PC-9 (cell line): ENCODE data around the gene CTNND2. TPM values are rescaled to one million over a fixed set of nuclear protein-coding genes. Genes with fewer than 3 reads are reported as not detected.

ENCODE experiments used
- BruUV-seq: library from RNA; stranded (reverse); fragments of 400-500 nt; replicated peaks from 2 replicates; lab custom pipeline; 2021; lab: Mats Ljungman, UMichigan
- CTCF ChIA-PET: fragments of 300-600 bp; sonication (Branson Sonifier 250); formaldehyde crosslinking; loops from one replicate; lab custom pipeline; 2022; ENCODE audit warnings: antibody characterized with exemption; lab: Charles Lee
- POLR2A ChIA-PET: fragments of 300-600 bp; sonication (Branson Sonifier 250); formaldehyde crosslinking; loops from one replicate; lab custom pipeline; 2022; ENCODE audit warnings: antibody characterized with exemption; ENCODE audit not compliant: unreplicated experiment; lab: Charles Lee
- DNase-seq, 2 experiments: peaks; one replicate each; pipeline versions ENCODE4 v3.0.0 to v3.0.0-alpha.2; 2015 to 2022; ENCODE audit warnings: mixed read lengths in 1 of 2
- H2AFZ ChIP-seq: fragments of 200-600 bp; sonication (generic); 2 replicates; pipeline ENCODE4 v1.8.1; 2017; ENCODE audit warnings: antibody characterized with exemption
- H3F3A ChIP-seq: fragments of 200-600 bp; sonication (generic); 2 replicates; pipeline ENCODE4 v1.8.1; 2017; ENCODE audit warnings: antibody characterized with exemption, mild to moderate bottlenecking, low read depth; ENCODE audit not compliant: insufficient read depth
- H3K27ac ChIP-seq: fragments of 200-600 bp; sonication (generic); 2 replicates; pipeline ENCODE4 v1.6.1; 2016; ENCODE audit warnings: mixed run types
- H3K27me3 ChIP-seq: fragments of 200-600 bp; sonication (generic); 2 replicates; pipeline ENCODE4 v1.6.1; 2016; ENCODE audit warnings: low read depth, mixed run types; ENCODE audit not compliant: insufficient read depth
- H3K36me3 ChIP-seq: fragments of 200-600 bp; sonication (generic); 2 replicates; pipeline ENCODE4 v1.6.1; 2016; ENCODE audit warnings: low read depth, mixed run types
- H3K4me1 ChIP-seq: fragments of 200-600 bp; sonication (generic); replicated peaks from 2 replicates; pipeline ENCODE4 v1.6.1; 2016; ENCODE audit warnings: mixed run types; ENCODE audit not compliant: insufficient read depth
- H3K4me2 ChIP-seq: fragments of 200-600 bp; sonication (generic); 2 replicates; pipeline ENCODE4 v1.6.1; 2017; ENCODE audit warnings: mixed run types
- H3K4me3 ChIP-seq: fragments of 200-600 bp; sonication (generic); 2 replicates; pipeline ENCODE4 v1.6.1; 2016; ENCODE audit warnings: mixed run types
- H3K79me2 ChIP-seq: fragments of 200-600 bp; sonication (generic); 2 replicates; pipeline ENCODE4 v1.6.1; 2017; ENCODE audit warnings: low read depth, mixed run types
- H3K9me2 ChIP-seq: fragments of 200-600 bp; sonication (generic); 2 replicates; pipeline ENCODE4 v1.8.1; 2017; ENCODE audit warnings: mild to moderate bottlenecking; ENCODE audit not compliant: insufficient read depth
- H3K9me3 ChIP-seq: fragments of 200-600 bp; sonication (generic); 2 replicates; pipeline ENCODE4 v1.8.1; 2016; ENCODE audit warnings: low read depth; ENCODE audit not compliant: insufficient read depth
- H4K20me1 ChIP-seq: fragments of 200-600 bp; sonication (generic); 2 replicates; pipeline ENCODE4 v1.8.1; 2017; ENCODE audit not compliant: insufficient read depth
- CTCF ChIP-seq: fragments of 200-600 bp; sonication (generic); conservative IDR thresholded peaks from 2 replicates; pipeline ENCODE4 v1.6.1; 2017; ENCODE audit warnings: mixed run types, antibody characterized with exemption, mild to moderate bottlenecking, moderate library complexity
- EZH2 ChIP-seq: fragments of 200-600 bp; sonication (generic); IDR thresholded peaks from 2 replicates; pipeline ENCODE4 v1.8.0; 2017; ENCODE audit warnings: antibody characterized with exemption, low read depth
- intact Hi-C: fragments of 100-400 bp; cut with micrococcal nuclease; formaldehyde crosslinking; loops from one replicate; pipeline ENCODE4 v1.10.0; 2022; ENCODE audit not compliant: unreplicated experiment
- total RNA-seq: library from RNA; stranded (reverse); gene quantifications from 2 replicates; pipeline ENCODE4 v1.2.3, GENCODE V29; 2021

Gene CTNND2
- total RNA-seq, 1 experiment from 2014 or later = not detected

- H3K36me3 ChIP-seq = no peaks in the 10 kb centered on the region
- H3K27me3 ChIP-seq = peaks cover 10% of the 10 kb centered on the region; the same call in 1 of the 2 replicates
- BruUV-seq = no TSS peak
- H3K4me2 ChIP-seq = no peak overlapping the region
- intact Hi-C loops = no loop called here
- POLR2A ChIA-PET = no interaction called here
- H3K9me2 ChIP-seq = no peaks in the 10 kb centered on the region
- no peak overlapping the region for H3K4me3 ChIP-seq
- H3F3A ChIP-seq = no peaks in the 10 kb centered on the region
- CTCF ChIA-PET = no interaction called here
- TF ChIP-seq CTCF = no peak
- TF ChIP-seq EZH2 = no peak
- no peaks in the 10 kb centered on the region for H3K4me1 ChIP-seq
- H4K20me1 ChIP-seq = no peaks in the 10 kb centered on the region
- no peaks in the 10 kb centered on the region for H3K79me2 ChIP-seq
- no peak for DNase-seq
- H2AFZ ChIP-seq = no peak overlapping the region
- H3K27ac ChIP-seq = no peak overlapping the region
- H3K9me3 ChIP-seq = no peaks in the 10 kb centered on the region
Measured at GRCh38 chr5:11000515-11001353, 903.5 kb downstream of the CTNND2 start.

- H3K27me3 ChIP-seq = peaks cover 21% of the 10 kb centered on the region
- no peak overlapping the region for H3K4me2 ChIP-seq
- H2AFZ ChIP-seq = no peak overlapping the region
- H3K79me2 ChIP-seq = no peaks in the 10 kb centered on the region
- TF ChIP-seq EZH2 = no peak
- no peak for TF ChIP-seq CTCF
- CTCF ChIA-PET = no interaction called here
- no peak for DNase-seq
- intact Hi-C loops = no loop called here
- H3K27ac ChIP-seq = no peak overlapping the region
- no TSS peak for BruUV-seq
- no peaks in the 10 kb centered on the region for H3K4me1 ChIP-seq
- H3K9me2 ChIP-seq = no peaks in the 10 kb centered on the region
- POLR2A ChIA-PET = no interaction called here
- no peaks in the 10 kb centered on the region for H3F3A ChIP-seq
- H3K36me3 ChIP-seq = no peaks in the 10 kb centered on the region
- H3K9me3 ChIP-seq = no peaks in the 10 kb centered on the region
- no peak overlapping the region for H3K4me3 ChIP-seq
- no peaks in the 10 kb centered on the region for H4K20me1 ChIP-seq
Measured at GRCh38 chr5:10999714-11000113, 904.5 kb downstream of the CTNND2 start.

- POLR2A ChIA-PET = no interaction called here
- Histone ChIP-seq H4K20me1 (no peaks in the 10 kb centered on the region), H3K4me1 (0 out of 2 replicates have a peak, but pooled peaks cover 6% of the 10 kb centered on the region), H3K4me3 (no peak overlapping the region), H3F3A (no peaks in the 10 kb centered on the region), H3K9me2 (no peaks in the 10 kb centered on the region), H3K4me2 (no peak overlapping the region), H3K36me3 (no peaks in the 10 kb centered on the region), H3K27ac (no peak overlapping the region), H3K9me3 (no peaks in the 10 kb centered on the region), H3K27me3 (peaks cover 37% of the 10 kb centered on the region), H2AFZ (no peak overlapping the region), H3K79me2 (no peaks in the 10 kb centered on the region)
- no TSS peak for BruUV-seq
- intact Hi-C loops = no loop called here
- DNase-seq = no peak
- CTCF ChIA-PET = interaction anchor here (0.6 kb wide), 1 partner anchor 450 kb away, joined by 3 read pairs; no protein-coding TSS in a partner anchor
- TF ChIP-seq CTCF (no peak), EZH2 (no peak)
Measured at GRCh38 chr5:10995891-10996290, 908.4 kb downstream of the CTNND2 start.
